NCI-H82 (cell line): ENCODE data around the gene VSIR.

Experiments
- DNase-seq: peaks from one replicate; lab custom pipeline; 2025; lab: John Stamatoyannopoulos, UW

VSIR gene

DNA sequence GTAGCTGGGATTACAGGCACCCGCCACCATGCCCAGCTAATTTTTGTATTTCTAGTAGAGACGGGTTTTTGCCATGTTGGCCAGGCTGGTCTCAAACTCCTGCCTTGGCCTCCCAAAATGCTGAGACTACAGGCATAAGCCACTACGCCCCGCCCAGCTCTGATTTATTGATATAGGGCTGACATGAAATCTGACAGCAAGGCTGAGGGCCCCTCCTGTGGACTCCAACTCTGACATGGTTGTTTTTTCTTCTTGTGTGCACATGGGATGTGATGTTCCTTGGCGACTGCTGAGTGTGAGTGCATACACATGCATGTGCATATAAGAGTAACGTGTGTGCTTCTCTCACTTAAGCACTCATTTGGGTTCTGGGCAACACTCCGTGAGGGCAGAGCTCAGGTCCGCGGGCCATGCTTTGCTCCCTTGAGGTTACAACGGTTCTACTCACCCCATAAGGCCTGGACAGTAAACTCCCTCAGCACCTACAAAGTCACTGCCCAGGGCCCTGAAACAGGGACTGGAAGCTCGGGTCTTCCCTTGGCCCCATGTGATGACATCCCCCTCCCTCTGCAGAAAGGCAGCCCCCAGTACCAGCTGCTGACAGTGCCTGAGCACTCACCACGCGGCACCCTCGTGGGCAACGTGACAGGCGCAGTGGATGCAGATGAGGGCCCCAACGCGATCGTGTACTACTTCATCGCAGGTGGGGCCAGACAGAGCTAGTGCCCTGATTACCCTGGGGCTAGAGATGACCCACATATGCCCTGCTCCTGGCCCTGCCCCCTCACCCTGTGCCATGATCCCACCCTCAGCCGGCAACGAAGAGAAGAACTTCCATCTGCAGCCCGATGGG, 33.6 kb upstream of the VSIR start:
- DNase-seq: no peak

DNA sequence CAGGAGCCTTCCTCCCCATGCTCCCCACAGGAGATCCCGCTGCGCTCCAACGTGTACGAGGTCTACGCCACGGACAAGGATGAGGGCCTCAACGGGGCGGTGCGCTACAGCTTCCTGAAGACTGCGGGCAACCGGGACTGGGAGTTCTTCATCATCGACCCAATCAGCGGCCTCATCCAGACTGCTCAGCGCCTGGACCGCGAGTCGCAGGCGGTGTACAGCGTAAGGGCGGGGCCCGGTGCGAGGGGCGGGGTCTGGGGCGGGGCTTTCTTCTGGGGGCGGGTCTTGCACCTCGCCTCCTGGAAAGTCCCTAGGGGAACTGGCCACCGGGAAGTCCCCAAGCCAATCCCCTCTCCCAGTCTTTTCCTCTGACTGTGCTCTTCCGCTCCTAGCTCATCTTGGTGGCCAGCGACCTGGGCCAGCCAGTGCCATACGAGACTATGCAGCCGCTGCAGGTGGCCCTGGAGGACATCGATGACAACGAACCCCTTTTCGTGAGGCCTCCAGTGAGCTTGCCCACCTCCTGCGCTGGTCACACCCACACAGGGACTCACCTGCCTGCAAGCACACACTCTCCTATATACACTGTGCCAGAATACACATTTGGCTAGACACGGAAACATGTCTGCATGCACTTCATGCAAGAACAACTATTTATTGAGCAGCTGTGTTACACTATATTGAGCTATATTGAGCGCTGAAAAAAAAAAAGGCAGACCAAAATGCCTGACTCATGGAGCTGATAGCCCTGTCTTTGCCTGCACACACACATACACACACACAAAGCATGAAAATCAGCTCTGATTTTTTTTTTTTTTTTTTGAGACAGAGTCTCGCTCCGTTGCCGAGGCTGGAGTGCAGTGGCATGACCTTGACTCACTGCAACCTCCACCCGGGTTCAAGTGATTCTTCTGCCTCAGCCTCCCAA, 32.7 kb upstream of the VSIR start:
- no peak for DNase-seq

DNA sequence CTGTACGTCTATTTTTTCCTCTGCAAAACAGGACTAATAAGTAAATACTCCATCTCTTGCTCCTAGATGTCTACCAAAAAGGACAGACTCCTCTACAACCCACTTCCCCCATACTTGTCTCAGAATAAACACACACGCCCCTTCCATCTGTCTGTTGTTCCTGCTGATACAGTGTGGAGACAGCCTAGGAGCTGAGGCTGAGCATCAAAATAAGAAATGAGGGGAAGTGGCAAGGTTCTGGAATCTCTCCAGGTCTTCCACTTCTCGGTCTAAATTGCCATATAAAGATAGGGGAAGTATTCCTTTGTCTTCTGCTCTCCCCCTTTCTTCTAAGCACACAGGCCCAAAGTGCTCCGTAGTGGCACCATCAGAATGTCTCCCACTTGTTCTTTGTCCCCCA, 30.8 kb upstream of the VSIR start:
- DNase-seq: peak; percentile 37

DNA sequence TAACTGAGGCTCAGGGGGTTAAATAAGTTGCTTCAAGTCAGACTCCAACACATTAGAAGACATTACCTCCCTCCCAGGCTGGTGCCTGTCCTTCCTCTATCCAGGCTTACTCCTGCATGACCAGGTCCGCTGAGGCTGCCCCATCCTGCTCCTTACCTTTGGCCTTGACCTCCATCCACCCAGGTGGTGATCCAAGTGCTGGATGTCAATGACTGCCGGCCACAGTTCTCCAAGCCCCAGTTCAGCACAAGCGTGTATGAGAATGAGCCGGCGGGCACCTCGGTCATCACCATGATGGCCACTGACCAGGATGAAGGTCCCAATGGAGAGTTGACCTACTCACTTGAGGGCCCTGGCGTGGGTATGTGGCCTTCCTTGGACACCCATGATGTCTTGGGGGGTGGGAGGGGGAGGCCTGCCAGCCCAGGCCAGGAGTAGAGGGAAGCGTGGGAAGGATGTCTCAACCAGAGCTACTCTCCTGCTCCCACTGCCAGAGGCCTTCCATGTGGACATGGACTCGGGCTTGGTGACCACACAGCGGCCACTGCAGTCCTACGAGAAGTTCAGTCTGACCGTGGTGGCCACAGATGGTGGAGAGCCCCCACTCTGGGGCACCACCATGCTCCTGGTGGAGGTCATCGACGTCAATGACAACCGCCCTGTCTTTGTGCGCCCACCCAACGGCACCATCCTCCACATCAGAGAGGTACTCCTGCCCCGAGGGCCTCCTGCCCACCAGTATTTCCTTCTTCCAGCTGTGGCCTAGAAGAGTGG, 29.6 kb upstream of the VSIR start:
- no peak for DNase-seq

DNA sequence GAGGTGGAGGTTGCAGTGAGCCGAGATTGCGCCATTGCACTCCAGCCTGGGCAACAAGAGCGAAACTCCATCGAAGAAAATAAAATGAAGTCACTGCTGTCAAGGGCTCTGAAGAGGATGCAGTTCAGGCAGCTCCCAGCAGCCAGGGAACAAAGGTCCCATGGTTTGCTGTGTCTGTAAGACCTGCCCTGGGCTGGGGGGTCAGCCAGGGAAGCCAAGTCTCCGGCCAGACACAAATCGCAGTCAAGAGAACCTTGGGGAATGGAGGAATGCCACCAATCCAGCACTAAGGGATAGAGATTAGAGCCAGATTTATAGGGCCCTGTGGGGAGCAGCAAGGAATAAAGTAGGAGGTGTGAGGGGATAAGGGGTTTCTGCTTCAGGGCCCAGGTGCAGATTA, 28.9 kb upstream of the VSIR start:
- no peak for DNase-seq

DNA sequence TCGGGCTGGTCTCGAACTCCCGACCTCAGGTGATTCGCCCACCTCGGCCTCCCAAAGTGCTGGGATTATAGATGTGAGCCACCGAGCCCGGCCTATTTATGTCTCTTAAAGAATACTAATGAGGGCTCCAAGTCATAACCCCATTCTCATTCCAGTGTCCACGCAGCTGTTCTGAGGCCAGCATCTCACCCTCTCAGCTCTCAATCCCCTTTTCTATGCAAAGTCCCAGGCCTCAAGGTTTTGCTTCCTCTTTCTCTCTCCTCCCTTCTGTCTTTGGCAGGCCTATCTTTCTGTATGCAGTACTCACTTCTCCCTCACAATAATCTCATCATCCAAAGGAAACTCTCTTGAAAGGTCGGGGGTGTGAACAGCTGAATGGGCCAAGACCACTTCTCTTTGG, 28.0 kb upstream of the VSIR start:
- DNase-seq: no peak

DNA sequence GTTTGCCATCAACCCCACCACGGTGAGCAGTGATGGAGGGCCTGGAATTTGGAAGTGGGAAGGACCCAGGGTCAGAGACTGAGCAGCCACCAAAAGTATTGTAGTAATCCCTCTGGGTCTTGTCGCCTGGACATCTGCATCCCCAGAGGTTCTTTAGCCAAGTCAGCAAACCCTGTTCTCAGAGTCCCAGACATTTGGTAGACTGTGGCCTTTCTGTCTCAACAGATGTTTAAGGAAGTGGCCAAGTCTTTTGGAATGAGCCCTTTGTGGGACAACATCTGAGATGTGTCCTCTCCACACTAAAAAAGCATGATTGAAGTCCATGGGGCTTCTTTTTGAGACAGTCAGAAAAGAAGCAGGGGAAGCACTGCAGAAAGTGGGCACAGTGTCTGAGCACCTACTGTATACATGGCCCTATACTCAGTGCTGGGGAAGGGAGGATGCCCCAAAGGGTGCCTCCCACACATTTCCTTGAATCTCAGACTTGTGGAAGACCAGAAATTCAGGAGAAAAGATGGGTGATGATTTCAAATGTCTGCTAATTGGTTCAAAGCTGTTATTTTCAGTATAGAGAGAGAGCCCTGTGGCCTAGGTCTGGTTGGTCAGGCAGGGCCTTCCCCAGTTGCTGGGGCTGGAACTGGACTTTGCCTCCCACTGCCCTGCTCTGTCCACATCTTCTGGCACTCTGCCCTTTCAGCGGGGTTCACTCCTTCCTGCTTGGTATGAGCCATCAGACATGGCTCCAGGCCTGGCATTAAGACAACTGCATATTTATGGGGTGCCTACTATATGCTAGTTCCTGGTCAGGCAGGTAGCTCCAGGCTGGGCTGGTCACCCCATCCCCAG, 26.5 kb upstream of the VSIR start:
- DNase-seq: no peak

DNA sequence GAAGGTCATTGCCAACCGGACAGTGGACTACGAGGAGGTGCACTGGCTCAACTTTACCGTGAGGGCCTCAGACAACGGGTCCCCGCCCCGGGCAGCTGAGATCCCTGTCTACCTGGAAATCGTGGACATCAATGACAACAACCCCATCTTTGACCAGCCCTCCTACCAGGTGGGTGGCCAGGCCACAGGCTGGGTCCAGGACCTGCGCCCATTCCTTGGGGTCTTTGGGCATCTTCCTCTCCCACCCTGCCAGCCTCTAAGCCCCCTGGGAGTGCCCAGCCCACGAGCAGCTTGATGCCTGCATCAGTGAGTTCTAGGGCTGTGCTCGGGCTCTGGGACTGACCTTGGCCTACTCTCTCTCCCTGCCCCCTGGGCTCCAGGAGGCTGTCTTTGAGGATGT, 25.8 kb upstream of the VSIR start:
- DNase-seq: no peak

DNA sequence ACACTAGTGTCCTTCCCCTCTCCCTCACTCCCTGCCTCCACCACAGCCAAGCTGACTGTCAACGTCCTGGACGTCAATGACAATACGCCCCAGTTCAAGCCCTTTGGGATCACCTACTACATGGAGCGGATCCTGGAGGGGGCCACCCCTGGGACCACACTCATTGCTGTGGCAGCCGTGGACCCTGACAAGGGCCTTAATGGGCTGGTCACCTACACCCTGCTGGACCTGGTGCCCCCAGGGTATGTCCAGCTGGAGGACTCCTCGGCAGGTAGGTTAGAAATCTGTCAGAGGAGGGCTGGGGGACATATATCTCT, 24.9 kb upstream of the VSIR start:
- no peak for DNase-seq

DNA sequence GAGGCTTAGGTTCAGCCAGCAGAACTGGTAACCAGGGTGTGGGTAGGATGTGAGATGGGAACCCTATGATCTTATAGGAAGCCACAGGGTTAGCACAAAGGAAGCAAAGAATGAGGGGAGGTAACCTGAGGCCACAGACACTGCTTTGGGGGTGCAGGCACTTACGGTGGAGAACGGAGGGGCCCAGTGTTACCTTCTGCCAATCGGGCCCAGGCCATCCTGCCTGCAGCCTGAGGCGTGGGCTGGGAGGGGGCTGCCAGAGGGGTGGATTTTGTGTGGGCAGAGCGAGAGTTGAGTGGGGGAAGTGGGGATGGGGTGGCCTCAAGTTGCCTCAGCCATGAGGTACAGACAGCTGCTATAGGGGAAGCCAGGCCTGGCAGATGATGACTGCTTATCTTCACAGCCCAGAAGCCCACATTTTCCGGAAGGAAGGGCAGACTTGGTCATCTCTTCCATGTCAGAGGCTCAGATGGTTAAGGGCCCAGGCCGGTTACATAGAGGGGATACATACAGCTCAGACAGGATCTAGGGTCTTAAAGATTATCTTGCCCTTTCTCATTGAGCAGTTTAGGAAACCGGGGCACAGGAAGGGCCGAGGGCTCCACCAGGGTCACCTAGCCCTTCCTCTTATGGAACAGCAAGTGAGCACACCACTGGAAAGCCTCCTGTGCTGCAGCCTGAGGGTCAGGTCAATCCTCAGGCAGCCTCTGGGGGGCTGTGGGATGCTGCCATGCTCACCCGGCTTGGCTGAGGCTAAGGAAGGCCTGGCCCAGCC, 24.4 kb upstream of the VSIR start:
- no peak for DNase-seq

DNA sequence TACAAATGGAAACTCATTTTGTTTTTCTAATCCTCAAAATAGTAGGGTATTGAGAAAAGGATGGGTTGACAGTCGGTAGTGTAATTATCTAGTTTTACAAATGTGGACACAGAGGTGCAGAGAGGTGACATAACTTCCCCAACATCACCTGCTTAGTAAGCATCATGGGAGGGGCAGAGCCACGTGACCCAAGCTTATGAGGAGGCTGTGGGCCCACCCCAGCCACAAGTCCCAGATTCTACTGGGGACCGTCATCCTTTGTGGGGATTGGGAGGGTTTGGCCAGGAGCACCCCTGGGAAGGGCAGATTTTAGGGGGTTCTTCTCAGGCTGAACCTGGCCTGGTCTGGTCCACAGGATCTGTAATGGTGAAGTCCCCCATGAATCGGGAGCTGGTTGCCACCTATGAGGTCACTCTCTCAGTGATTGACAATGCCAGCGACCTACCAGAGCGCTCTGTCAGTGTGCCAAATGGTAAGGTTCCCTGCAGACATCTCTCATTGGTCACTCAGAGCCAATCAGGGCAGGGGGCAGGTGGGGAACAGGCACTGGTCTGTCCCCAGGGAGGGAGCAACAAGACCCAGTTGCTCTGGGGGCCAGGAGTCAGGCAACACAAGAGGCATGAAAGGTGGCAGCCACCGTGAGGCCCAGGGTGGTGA, 23.6 kb upstream of the VSIR start:
- peak; percentile 15 for DNase-seq

DNA sequence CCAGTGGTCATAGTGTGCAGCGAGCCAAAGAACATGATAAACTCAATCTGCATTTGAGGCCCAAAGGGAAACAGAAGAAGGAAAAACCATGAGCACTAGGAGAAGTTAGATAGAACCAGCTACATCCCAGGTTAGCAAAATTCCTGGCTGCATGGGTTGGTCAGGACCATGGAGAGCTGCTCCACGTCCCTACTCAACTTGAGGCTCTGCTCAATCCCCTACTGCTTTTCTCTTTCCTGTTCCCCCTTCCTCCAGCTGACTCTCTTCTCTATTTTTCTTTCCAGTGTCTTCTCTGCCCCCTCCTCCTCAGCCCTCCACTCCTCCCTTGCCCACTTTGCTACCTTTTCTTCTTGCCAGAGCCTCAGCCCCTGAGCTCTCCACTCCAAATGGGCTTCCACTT, 21.9 kb upstream of the VSIR start:
- DNase-seq: no peak

DNA sequence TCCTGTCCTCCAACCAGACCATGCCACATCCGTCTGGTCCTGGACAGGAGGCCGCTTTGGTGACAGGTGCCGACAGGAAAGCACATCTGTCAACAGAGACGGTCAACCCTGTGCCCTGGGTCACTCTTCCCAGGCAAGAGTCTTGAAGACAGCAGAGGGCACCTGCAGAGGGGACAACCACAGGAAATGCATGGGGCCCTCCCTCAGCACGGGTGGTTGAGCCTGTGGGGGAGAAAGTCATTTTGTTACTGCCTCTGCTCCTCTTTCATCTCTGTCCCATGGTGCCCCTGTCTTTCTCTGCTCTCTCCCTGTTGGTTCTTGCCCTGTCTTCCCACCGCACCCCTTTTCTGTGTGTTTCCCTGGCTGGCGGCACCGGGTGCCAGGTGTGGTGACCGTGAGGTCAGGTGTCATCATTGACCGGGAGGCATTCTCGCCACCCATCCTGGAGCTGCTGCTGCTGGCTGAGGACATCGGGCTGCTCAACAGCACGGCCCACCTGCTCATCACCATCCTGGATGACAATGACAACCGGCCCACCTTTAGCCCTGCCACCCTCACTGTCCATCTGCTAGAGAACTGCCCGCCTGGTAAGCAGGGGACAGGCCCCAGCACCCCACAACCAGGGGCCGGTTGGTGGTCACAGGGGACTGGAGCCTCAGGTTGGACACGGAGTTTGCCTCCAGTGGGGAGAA, 17.6 kb upstream of the VSIR start:
- no peak for DNase-seq

DNA sequence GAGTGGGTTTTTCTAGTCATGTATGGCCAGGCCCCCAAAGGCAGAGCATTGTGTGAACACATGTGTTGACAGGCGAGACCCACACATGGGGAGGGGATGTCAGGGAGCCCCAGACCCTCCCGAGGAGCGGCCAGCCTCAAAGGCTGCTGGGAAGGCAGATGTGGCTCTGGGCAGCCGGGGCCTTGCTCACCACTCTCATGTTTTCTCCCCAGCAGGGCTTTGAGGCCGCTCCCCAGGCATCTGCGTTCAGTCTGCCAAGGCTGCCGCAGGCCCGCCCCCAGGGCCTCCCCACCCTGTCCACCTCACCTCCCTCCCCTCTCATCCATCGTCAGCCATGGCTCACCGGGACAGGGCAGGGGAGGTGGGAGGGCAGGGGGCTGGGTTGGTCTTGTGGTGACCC, 16.6 kb upstream of the VSIR start:
- no peak for DNase-seq

DNA sequence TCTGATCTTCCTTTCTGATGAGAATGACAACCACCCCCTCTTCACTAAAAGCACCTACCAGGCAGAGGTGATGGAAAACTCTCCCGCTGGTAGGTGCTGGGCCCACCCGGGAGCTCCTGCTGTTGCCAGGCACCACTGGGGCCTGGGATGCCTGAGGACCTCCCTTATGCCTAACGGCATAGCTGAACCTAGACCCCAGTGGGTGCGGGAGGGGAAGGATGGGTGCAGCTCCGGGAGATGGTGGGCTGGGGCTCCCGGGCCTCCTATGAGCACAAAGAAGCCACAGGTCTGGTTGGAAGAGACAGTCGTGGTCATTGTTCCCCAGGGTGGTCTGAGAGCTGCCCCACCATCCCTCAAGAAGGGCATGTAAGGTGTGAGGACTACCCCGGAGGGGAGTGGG, 15.6 kb upstream of the VSIR start:
- DNase-seq: no peak

DNA sequence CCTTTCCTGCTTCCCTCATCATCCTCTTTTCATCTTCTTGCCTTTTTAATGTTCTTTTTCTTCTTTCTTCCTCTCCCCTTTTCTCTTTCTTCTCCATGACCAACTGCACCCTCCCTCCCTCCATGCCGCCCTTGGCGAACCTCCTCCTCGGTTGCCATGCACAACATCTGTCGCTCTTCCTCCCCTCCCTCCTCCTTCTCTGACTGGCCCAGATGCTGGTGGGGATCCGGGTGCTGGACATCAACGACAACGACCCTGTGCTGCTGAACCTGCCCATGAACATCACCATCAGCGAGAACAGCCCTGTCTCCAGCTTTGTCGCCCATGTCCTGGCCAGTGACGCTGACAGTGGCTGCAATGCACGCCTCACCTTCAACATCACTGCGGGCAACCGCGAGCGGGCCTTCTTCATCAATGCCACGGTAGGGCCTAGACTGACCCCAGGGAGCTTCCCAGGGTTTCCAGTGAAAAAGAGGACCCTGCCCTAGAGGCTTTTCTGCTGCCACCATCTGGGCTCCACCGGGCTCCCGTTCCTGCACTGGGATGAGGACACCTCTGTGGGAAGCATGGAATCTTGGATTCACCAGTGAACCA, 11.5 kb upstream of the VSIR start:
- DNase-seq: no peak

DNA sequence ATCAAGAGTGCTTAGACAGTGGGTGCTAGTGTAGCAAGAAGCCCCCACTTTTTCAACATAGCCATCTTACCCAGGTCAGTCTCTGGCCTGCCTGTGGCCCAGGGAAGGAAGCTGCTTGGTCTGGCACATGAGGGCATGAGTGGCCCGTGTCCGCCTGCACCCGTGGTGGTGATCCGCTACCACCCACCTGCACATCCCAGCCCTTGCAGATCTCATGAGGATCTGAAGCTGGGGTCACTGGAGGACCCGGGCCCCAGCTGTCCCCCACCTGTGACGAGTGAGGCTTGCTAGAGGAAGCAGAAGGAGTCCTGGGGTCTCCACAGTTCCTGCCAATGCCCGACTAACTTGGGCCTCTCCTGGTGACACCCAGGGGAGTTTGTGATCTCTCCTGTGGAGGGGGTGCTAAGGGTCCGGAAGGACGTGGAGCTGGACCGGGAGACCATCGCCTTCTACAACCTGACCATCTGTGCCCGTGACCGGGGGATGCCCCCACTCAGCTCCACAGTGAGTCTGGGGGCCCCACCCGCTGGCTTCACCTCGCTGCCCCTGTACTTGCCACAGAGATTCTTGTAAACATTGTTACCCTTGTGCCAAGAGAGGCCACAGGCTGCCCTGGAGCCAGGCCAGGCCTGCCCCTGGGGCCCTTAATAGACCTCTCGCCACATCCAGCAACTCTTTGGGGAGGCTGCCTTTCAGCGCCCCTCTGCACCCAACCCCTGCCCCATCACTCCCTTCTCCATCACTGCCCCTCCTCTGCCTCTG, 10.8 kb upstream of the VSIR start:
- DNase-seq: no peak

DNA sequence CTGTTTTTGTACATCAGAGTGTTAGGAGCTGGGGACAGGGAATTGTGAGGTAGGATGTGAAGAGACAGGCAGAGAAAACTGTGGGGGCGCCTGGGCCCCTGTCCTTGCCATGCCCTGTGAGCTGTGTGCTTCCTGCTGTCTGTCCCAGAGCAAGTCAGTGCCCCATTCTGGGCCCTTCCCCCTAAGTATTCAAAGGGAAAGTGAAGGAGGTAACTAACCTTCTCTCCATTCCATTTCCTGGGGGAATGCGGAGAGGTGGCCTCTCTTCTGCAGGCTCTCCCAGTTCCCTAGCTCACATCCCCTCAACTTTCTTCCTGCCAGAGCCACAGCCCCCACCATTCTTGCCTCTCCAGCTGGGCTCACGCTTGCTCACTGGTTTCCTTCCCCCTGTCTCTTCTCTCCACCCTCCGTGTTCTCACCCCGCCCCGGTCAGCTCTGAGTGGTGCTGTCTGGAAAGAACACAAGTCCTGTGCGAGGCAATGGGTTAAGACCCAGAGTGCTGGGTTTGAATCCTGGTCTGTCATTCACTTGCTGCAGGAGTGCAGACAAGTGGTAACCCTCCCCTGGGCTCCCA, 9.7 kb upstream of the VSIR start:
- no peak for DNase-seq
